CD14-positive monocyte (primary cell): ENCODE measurements around the gene LCOR. TPM values are rescaled to one million over a fixed set of nuclear protein-coding genes. Genes with fewer than 3 reads are reported as not detected.
"Not testable (repeated sequence)": the region's sequence is repeated elsewhere in the genome, so short reads cannot be mapped to it uniquely, and the experiment has no call there.

Experiments
- DNase-seq, 3 donors: peaks; one replicate each; pipeline ENCODE4 v3.0.0-alpha.2; 2011 to 2022
- H2AFZ ChIP-seq: 2 replicates; pipeline ENCODE4 v1.6.0; 2012; ENCODE audit warnings: mild to moderate bottlenecking, low read depth, low read length, inconsistent platforms; ENCODE audit not compliant: insufficient read depth, poor library complexity, severe bottlenecking
- H3K27ac ChIP-seq, 2 donors: 1 replicate in 1 of 2; 2 replicates in 1 of 2; pipeline ENCODE4 v1.5.1; 2012 to 2013; ENCODE audit warnings: low read length in 2 of 2, control low read depth in 1 of 2, inconsistent platforms in 1 of 2, low read depth in 1 of 2, mild to moderate bottlenecking in 1 of 2
- H3K27me3 ChIP-seq, 2 donors: one replicate each; pipeline versions ENCODE4 v1.6.0 to v1.6.1; 2011 to 2013; ENCODE audit warnings: low read length in 2 of 2; ENCODE audit not compliant: control insufficient read depth in 2 of 2, insufficient read depth in 2 of 2
- H3K36me3 ChIP-seq, 2 donors: replicated peaks in 1 of 2; 1 replicate in 1 of 2; 2 replicates in 1 of 2; pipeline versions ENCODE4 v1.5.1 to v1.6.1; 2012 to 2013; ENCODE audit warnings: low read length in 2 of 2, control low read depth in 1 of 2, inconsistent platforms in 1 of 2, mild to moderate bottlenecking in 1 of 2; ENCODE audit not compliant: insufficient read depth in 2 of 2, control insufficient read depth in 1 of 2
- H3K4me1 ChIP-seq, 2 donors: 1 replicate in 1 of 2; 2 replicates in 1 of 2; pipeline versions ENCODE4 v1.5.1 to v1.6.1; 2012 to 2013; ENCODE audit warnings: low read length in 2 of 2, control low read depth in 1 of 2, inconsistent platforms in 1 of 2, mild to moderate bottlenecking in 1 of 2, moderate library complexity in 1 of 2; ENCODE audit not compliant: insufficient read depth in 2 of 2, control insufficient read depth in 1 of 2
- H3K4me2 ChIP-seq: replicated peaks from 2 replicates; pipeline ENCODE3; 2012; ENCODE audit warnings: low read length, moderate library complexity, mild to moderate bottlenecking; ENCODE audit not compliant: poor library complexity, severe bottlenecking; ENCODE audit errors: extremely low read depth
- H3K4me3 ChIP-seq, 3 experiments: fragments of 200-600 bp in 1 of 3; sonication (generic) in 1 of 3; replicated peaks in 1 of 3; 1 replicate in 2 of 3; 2 replicates in 1 of 3; pipeline ENCODE4 v1.5.1; 2011 to 2013; ENCODE audit warnings: low read length in 3 of 3, mild to moderate bottlenecking in 3 of 3, control low read depth in 2 of 3, low read depth in 2 of 3, inconsistent platforms in 1 of 3, moderate library complexity in 1 of 3
- H3K79me2 ChIP-seq: 2 replicates; pipeline ENCODE4 v1.6.0; 2012; ENCODE audit warnings: mild to moderate bottlenecking, control low read depth, inconsistent platforms, low read length, moderate library complexity; ENCODE audit not compliant: insufficient read depth
- H3K9ac ChIP-seq: 2 replicates; pipeline ENCODE4 v1.6.0; 2017; ENCODE audit warnings: low read length, mild to moderate bottlenecking; ENCODE audit not compliant: insufficient read depth, poor library complexity, severe bottlenecking
- H3K9me3 ChIP-seq, 2 donors: replicated peaks in 1 of 2; 1 replicate in 1 of 2; 2 replicates in 1 of 2; pipeline versions ENCODE4 v1.5.1 to v1.6.1; 2012 to 2013; ENCODE audit warnings: low read length in 2 of 2, control low read depth in 1 of 2; ENCODE audit not compliant: control insufficient read depth in 1 of 2, insufficient read depth in 1 of 2
- H4K20me1 ChIP-seq: 2 replicates; pipeline ENCODE4 v1.6.0; 2012; ENCODE audit warnings: mild to moderate bottlenecking, low read length, control low read depth, moderate library complexity; ENCODE audit not compliant: insufficient read depth
- H3K27ac Mint-ChIP-seq, 7 donors: one replicate each; pipeline ENCODE4 v1.8.0; 2020; ENCODE audit warnings: mild to moderate bottlenecking in 7 of 7, mixed read lengths in 7 of 7, moderate library complexity in 6 of 7, inconsistent platforms in 2 of 7
- H3K27me3 Mint-ChIP-seq, 3 donors: one replicate each; pipeline ENCODE4 v1.8.0; 2021 to 2022; ENCODE audit warnings: low read depth in 3 of 3, mild to moderate bottlenecking in 3 of 3, mixed read lengths in 3 of 3, moderate library complexity in 3 of 3, inconsistent platforms in 1 of 3
- H3K36me3 Mint-ChIP-seq, 2 donors: one replicate each; pipeline ENCODE4 v1.8.0; 2020; ENCODE audit warnings: mixed read lengths in 2 of 2, inconsistent platforms in 1 of 2, mild to moderate bottlenecking in 1 of 2
- H3K4me1 Mint-ChIP-seq: one replicate; pipeline ENCODE4 v1.8.0; 2020; ENCODE audit warnings: mild to moderate bottlenecking, mixed read lengths
- H3K4me3 Mint-ChIP-seq, 2 donors: one replicate each; pipeline ENCODE4 v1.8.0; 2020; ENCODE audit warnings: mild to moderate bottlenecking in 2 of 2, mixed read lengths in 2 of 2, moderate library complexity in 1 of 2
- H3K9me3 Mint-ChIP-seq, 7 donors: one replicate each; pipeline ENCODE4 v1.8.0; 2020 to 2022; ENCODE audit warnings: mixed read lengths in 7 of 7, mild to moderate bottlenecking in 6 of 7, moderate library complexity in 6 of 7, inconsistent platforms in 2 of 7
- WGBS: methylation state at CpG from one replicate; pipeline ENCODE4 v1.1.5; 2013; ENCODE audit warnings: missing lambda C conversion rate; ENCODE audit not compliant: insufficient coverage; 5-methylcytosine and 5-hydroxymethylcytosine counted together
- intact Hi-C, 2 donors: fragments of 100-400 bp; cut with micrococcal nuclease; formaldehyde crosslinking; loops; one replicate each; pipeline versions ENCODE4 v1.15.0 to v1.15.1; 2023
- polyA plus RNA-seq, 3 donors: library from polyadenylated mRNA; depleted of rRNA in 1 of 3; unstranded in 2 of 3; stranded (reverse) in 1 of 3; fragments of 300-500 nt in 2 of 3; fragments of >200 nt in 1 of 3; fragmentation: Illumina TruSeq in 2 of 3; gene quantifications; 1 replicate in 2 of 3; 2 replicates in 1 of 3; pipeline ENCODE4 v1.2.3, GENCODE V29; 2012 to 2021
- TF ChIP-seq, protein P1 (sequence below): fragments of 200-600 bp; IDR thresholded peaks from one replicate; pipeline ENCODE4 v1.8.0; 2022; ENCODE audit warnings: antibody characterized with exemption, mild to moderate bottlenecking

The LCOR gene
- polyA plus RNA-seq, 3 donors = 5.7 to 11.8 (median 10.0) TPM

- WGBS = 93% methylated on average over 9 of the region's 11 CpGs
- no peak overlapping the region for H3K4me2 ChIP-seq
- H3K27ac Mint-ChIP-seq = peak overlapping the region in 2 of 7 donors; percentile 37 to 63
Observed at GRCh38 chr10:97031459-97031858, 199.4 kb downstream of the LCOR start.

GRCh38 chr10:97032624-97033023, 200.5 kb downstream of the LCOR start:
- TF ChIP-seq, protein P1, sequence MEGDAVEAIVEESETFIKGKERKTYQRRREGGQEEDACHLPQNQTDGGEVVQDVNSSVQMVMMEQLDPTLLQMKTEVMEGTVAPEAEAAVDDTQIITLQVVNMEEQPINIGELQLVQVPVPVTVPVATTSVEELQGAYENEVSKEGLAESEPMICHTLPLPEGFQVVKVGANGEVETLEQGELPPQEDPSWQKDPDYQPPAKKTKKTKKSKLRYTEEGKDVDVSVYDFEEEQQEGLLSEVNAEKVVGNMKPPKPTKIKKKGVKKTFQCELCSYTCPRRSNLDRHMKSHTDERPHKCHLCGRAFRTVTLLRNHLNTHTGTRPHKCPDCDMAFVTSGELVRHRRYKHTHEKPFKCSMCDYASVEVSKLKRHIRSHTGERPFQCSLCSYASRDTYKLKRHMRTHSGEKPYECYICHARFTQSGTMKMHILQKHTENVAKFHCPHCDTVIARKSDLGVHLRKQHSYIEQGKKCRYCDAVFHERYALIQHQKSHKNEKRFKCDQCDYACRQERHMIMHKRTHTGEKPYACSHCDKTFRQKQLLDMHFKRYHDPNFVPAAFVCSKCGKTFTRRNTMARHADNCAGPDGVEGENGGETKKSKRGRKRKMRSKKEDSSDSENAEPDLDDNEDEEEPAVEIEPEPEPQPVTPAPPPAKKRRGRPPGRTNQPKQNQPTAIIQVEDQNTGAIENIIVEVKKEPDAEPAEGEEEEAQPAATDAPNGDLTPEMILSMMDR = no peak
- no peaks in the 10 kb centered on the region for H3K79me2 ChIP-seq
- H3K9me3 Mint-ChIP-seq = no peaks in the 10 kb centered on the region
- no peak overlapping the region for H3K4me2 ChIP-seq
- H3K9me3 ChIP-seq = no peaks in the 10 kb centered on the region
- no peak overlapping the region for H2AFZ ChIP-seq
- no peak for DNase-seq
- H3K4me1 Mint-ChIP-seq = peaks cover 10% of the 10 kb centered on the region
- no peak overlapping the region for H3K9ac ChIP-seq
- no peak overlapping the region for H3K27ac ChIP-seq
- H3K36me3 ChIP-seq = no peaks in the 10 kb centered on the region
- H3K4me3 ChIP-seq = no peak overlapping the region
- peaks cover 5 to 6% of the 10 kb centered on the region in 2 donors for H3K4me1 ChIP-seq
- no peaks in the 10 kb centered on the region for H4K20me1 ChIP-seq
- peaks cover 3 to 6% (median 6%) of the 10 kb centered on the region in 3 donors for H3K27me3 Mint-ChIP-seq
- intact Hi-C loops = no loop called here
- no peak overlapping the region for H3K27ac Mint-ChIP-seq
- no peak overlapping the region for H3K4me3 Mint-ChIP-seq
- no peaks in the 10 kb centered on the region for H3K36me3 Mint-ChIP-seq
- 100% methylated on average over 2 of the region's 7 CpGs for WGBS
- H3K27me3 ChIP-seq = no peaks in the 10 kb centered on the region

More at GRCh38 chr10:97031459-97031858, 199.4 kb downstream of the LCOR start:
- H4K20me1 ChIP-seq = no peaks in the 10 kb centered on the region
- peaks cover 3 to 7% (median 4%) of the 10 kb centered on the region in 3 donors for H3K27me3 Mint-ChIP-seq
- H3K4me1 ChIP-seq = no peaks in the 10 kb centered on the region
- intact Hi-C loops = no loop called here
- no peaks in the 10 kb centered on the region for H3K9me3 ChIP-seq
- no peaks in the 10 kb centered on the region for H3K4me1 Mint-ChIP-seq
- H3K4me3 Mint-ChIP-seq = no peak overlapping the region
- H3K27ac ChIP-seq = no peak overlapping the region
- no peak overlapping the region for H2AFZ ChIP-seq
- TF ChIP-seq, protein P1 = no peak
- no peaks in the 10 kb centered on the region for H3K79me2 ChIP-seq
- H3K36me3 ChIP-seq = no peaks in the 10 kb centered on the region
- H3K4me3 ChIP-seq = no peak overlapping the region
- no peaks in the 10 kb centered on the region for H3K36me3 Mint-ChIP-seq
- H3K27me3 ChIP-seq = no peaks in the 10 kb centered on the region
- no peak overlapping the region for H3K9ac ChIP-seq
- H3K9me3 Mint-ChIP-seq = no peaks in the 10 kb centered on the region
- DNase-seq = no peak

GRCh38 chr10:97033841-97034240, 201.7 kb downstream of the LCOR start:
- H3K9me3 Mint-ChIP-seq, H3K36me3 ChIP-seq, intact Hi-C loops, H3K27me3 Mint-ChIP-seq, H3K9ac ChIP-seq, H3K4me3 ChIP-seq, H3K27ac ChIP-seq, H2AFZ ChIP-seq, H4K20me1 ChIP-seq, H3K9me3 ChIP-seq, H3K36me3 Mint-ChIP-seq, H3K27ac Mint-ChIP-seq, H3K4me2 ChIP-seq, H3K4me3 Mint-ChIP-seq, DNase-seq, H3K27me3 ChIP-seq, H3K79me2 ChIP-seq: not testable (repeated sequence)
- H3K4me1 Mint-ChIP-seq = peaks cover 20% of the 10 kb centered on the region
- no CpG with 5 or more reads among the region's 9 CpGs for WGBS
- H3K4me1 ChIP-seq = peaks cover 11 to 14% of the 10 kb centered on the region in 2 donors
